Progenitor cell of endocrine pancreas (in vitro differentiated cells): ENCODE results near the gene LINGO3. TPM values are rescaled to one million over a fixed set of nuclear protein-coding genes. Genes with fewer than 3 reads are reported as not detected.

ENCODE experiments used
- DNase-seq: peaks from one replicate; pipeline ENCODE4 v3.0.0; 2021; ENCODE audit warnings: low spot score; ENCODE audit not compliant: unreplicated experiment
- H3K27ac Mint-ChIP-seq: 2 replicates; pipeline ENCODE4 v1.8.0; 2021; ENCODE audit warnings: mild to moderate bottlenecking, moderate library complexity, mixed read lengths
- H3K27me3 Mint-ChIP-seq: 2 replicates; pipeline ENCODE4 v1.8.0; 2021; ENCODE audit warnings: mixed read lengths
- H3K36me3 Mint-ChIP-seq: 2 replicates; pipeline ENCODE4 v1.8.0; 2022; ENCODE audit warnings: mixed read lengths; ENCODE audit not compliant: insufficient read depth
- H3K4me1 Mint-ChIP-seq: 2 replicates; pipeline ENCODE4 v1.8.0; 2021; ENCODE audit warnings: low read depth, mixed read lengths
- H3K4me3 Mint-ChIP-seq: 2 replicates; pipeline ENCODE4 v1.8.0; 2021; ENCODE audit warnings: low read depth, mild to moderate bottlenecking, moderate library complexity, mixed read lengths
- H3K9me3 Mint-ChIP-seq: 2 replicates; pipeline ENCODE4 v1.8.0; 2021; ENCODE audit warnings: low read depth, mixed read lengths
- total RNA-seq: library from RNA; stranded (reverse); gene quantifications from 2 replicates; pipeline ENCODE4 v1.2.1, GENCODE V29; 2021
- TF ChIP-seq, protein P1 (sequence below): fragments of 200-600 bp; sonication (generic); IDR thresholded peaks from one replicate; pipeline ENCODE4 v1.5.0; 2021; ENCODE audit warnings: antibody characterized with exemption, mild to moderate bottlenecking; ENCODE audit not compliant: unreplicated experiment

Gene LINGO3
- total RNA-seq, 1 donor from 2014 or later = 0.17 TPM

DNA sequence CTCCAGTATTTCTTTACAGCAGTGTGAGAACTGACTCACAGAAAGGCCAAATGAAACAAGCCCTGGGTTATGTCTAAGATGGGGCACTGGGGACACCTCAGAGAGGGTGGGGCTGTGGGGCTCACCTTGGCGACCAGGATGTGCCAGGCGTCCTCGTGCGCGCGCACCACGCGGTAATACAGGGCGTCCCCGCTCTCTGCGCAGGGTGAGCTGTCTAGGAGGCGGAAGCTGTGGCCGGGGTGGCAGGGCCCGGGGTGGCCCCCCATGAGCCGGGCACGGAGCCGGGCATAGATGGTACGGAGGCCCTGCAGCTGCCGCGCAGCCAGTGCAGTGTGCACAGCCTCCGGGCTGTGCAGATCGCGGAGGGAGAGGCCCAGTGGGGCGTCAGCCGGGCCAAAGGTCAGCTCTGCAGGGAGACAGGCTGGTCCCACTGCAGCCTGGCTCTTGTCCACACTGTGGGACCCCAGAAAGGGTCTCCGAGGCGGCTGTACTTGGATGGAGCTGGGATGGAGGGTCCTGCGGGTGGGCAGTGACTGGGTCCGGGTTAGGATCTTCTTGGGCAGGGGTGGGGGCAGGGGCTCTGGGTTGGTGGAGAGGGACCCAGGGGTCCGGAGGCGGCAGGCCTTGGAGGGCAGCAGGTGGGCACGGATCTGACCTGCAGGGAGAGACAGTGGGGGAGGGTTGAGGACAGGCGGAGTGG lies 29.3 kb downstream of the LINGO3 start:
- no peak overlapping the region for H3K4me3 Mint-ChIP-seq
- TF ChIP-seq, protein P1, sequence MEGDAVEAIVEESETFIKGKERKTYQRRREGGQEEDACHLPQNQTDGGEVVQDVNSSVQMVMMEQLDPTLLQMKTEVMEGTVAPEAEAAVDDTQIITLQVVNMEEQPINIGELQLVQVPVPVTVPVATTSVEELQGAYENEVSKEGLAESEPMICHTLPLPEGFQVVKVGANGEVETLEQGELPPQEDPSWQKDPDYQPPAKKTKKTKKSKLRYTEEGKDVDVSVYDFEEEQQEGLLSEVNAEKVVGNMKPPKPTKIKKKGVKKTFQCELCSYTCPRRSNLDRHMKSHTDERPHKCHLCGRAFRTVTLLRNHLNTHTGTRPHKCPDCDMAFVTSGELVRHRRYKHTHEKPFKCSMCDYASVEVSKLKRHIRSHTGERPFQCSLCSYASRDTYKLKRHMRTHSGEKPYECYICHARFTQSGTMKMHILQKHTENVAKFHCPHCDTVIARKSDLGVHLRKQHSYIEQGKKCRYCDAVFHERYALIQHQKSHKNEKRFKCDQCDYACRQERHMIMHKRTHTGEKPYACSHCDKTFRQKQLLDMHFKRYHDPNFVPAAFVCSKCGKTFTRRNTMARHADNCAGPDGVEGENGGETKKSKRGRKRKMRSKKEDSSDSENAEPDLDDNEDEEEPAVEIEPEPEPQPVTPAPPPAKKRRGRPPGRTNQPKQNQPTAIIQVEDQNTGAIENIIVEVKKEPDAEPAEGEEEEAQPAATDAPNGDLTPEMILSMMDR = no peak

DNA sequence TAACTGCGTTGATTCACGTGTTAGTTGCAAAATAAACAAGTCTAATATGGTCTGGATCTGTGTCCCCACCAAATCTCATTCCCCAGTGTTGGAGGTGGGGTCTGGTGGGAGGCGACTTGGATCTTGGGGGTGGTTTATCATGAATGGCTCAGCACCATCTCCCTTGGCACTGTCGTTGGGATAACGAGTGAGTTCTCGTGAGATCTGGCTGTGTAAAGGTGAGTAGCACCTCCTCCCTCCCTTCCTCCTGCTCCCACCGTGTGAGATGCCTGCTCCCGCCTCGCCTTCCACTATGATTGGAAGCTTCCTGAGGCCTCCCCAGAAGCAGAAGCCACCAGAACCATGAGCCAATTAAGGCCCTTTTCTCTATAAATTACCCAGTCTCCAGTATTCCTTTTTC lies 30.8 kb downstream of the LINGO3 start:
- H3K9me3 Mint-ChIP-seq = no peaks in the 10 kb centered on the region
- no peak overlapping the region for H3K27ac Mint-ChIP-seq
- H3K36me3 Mint-ChIP-seq = peaks cover 11% of the 10 kb centered on the region
- TF ChIP-seq, protein P1 = no peak
- H3K27me3 Mint-ChIP-seq = peaks cover 6% of the 10 kb centered on the region
- H3K4me3 Mint-ChIP-seq = no peak overlapping the region
- no peak for DNase-seq
- peaks cover 11% of the 10 kb centered on the region for H3K4me1 Mint-ChIP-seq

More for the DNA sequence above, 29.3 kb downstream of the LINGO3 start:
- Mint-ChIP-seq H3K4me1 (peaks cover 8% of the 10 kb centered on the region), H3K36me3 (peaks cover 8% of the 10 kb centered on the region), H3K27me3 (peaks cover 15% of the 10 kb centered on the region), H3K9me3 (no peaks in the 10 kb centered on the region), H3K27ac (no peak overlapping the region)
- no peak for DNase-seq

DNA sequence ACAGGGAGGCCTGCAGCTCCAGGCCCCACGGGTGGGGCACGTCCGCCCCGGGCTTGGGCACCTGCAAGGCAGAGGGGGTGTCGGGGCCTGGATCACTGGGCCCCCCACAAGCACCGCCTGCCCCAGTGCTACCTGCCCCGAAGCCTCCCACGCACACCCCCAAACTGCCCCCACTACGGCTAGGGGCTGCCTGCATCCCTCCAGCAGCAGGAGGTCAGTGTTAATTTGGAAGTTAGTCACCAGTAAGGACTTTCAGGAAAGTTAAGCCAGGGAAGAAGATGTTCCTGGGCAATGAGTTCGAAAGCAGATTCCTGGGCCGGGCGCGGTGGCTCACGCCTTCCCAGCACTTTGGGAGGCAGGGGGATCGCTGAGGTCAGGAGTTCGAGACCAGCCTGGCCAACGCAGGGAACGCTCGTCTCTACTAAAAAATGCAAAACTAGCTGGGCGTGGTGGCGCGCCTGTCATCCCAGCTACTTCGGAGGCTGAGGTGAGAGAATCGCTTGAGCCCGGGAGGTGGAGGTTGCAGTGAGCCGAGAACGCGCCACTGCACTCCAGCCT lies 31.4 kb downstream of the LINGO3 start:
- H3K27ac Mint-ChIP-seq = no peak overlapping the region
- peaks cover 13% of the 10 kb centered on the region for H3K4me1 Mint-ChIP-seq
- DNase-seq = no peak

DNA sequence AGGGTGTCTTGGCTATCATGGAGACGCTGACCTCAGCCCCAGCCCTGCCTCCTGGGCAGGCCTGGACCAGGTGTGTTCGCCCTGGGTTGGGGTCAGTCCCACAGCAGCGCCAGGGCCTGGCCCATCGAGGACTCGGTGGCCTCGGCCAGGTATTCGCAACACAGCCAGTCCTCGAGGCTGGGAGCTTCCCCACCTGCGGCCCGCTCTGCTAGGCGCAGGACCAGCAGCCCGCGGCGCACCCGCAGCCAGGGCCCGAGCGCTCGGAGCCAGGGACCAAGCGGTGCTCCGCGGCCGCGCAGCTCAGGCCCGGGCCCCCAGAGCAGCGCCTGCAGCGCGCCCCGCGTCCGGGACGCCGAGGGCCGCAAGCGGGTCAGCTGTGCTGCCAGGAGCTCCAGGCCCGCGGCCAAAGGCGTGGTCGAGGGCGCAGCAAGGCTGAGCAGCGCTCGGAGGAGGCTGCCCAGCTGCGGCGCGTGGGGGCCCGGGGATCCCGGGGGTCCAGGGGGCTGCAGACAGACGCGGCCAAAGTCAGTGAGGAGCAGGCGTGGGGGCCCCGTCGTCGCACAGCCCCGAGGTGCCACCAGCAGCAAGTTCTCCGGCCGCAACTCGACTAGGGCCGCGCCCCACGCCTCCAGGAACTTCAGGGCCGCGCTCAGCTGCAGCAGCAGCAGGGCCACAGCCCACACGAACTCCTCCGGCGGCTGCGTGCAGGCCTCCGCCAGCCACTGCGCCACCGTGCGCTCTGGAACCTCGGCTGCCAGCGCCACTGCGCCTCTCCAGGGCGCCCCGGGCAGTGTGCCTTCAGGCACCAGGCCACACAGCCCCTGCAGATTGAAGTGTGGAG lies 32.1 kb downstream of the LINGO3 start:
- H3K4me3 Mint-ChIP-seq = no peak overlapping the region
- peaks cover 15% of the 10 kb centered on the region for H3K4me1 Mint-ChIP-seq
- TF ChIP-seq, protein P1 = no peak
- H3K36me3 Mint-ChIP-seq = peaks cover 15% of the 10 kb centered on the region
- no peaks in the 10 kb centered on the region for H3K9me3 Mint-ChIP-seq
- no peak overlapping the region for H3K27ac Mint-ChIP-seq
- DNase-seq = no peak
- no peaks in the 10 kb centered on the region for H3K27me3 Mint-ChIP-seq

More for the DNA sequence above, 31.4 kb downstream of the LINGO3 start:
- no peak overlapping the region for H3K4me3 Mint-ChIP-seq
- H3K36me3 Mint-ChIP-seq = peaks cover 14% of the 10 kb centered on the region
- no peaks in the 10 kb centered on the region for H3K9me3 Mint-ChIP-seq
- TF ChIP-seq, protein P1 = no peak
- H3K27me3 Mint-ChIP-seq = no peaks in the 10 kb centered on the region

DNA sequence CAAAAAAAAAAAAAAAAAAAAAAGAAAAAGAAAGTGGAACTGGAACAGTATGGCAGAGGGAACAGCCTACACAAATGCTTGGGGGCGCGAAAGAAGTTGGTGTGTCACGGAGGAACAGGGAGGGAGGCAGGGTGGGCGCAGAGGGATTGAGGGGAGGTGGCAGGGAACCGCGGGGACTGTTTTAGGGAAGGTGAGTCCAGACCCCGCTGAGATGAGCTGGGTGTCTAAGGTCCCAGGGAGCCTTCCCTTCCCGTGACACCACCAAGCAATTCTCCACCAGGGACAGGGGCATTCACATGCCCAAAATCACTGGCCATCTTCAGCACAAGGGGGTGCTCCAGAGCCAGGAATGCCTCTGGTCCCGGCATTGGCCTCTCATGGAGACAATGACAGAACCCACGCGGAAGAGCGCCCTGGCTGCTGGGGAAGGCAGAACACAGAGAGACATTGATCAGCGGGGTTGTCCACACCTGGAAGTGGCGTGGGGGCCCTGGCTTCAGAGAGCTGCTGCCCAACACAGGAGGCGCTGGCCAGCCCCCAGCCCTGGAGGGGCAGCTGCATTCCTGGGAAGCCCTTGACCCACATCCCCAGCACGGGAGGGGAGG lies 32.9 kb downstream of the LINGO3 start:
- Mint-ChIP-seq H3K27ac (peak overlapping the region; percentile 82), H3K4me3 (no peak overlapping the region), H3K4me1 (peaks cover 15% of the 10 kb centered on the region), H3K27me3 (no peaks in the 10 kb centered on the region), H3K36me3 (peaks cover 15% of the 10 kb centered on the region), H3K9me3 (no peaks in the 10 kb centered on the region)
- DNase-seq = no peak
- TF ChIP-seq, protein P1 = peak; percentile 56
